IMR-90 (cell line): ENCODE measurements around the gene TBC1D30. TPM values are rescaled to one million over a fixed set of nuclear protein-coding genes. Genes with fewer than 3 reads are reported as not detected.

Experiments
- ATAC-seq: fragments of 200-7000 bp; cut with Tn5 transposase; 2 replicates; pipeline ENCODE4 v1.9.1; 2020; ENCODE audit warnings: low read depth, mild to moderate bottlenecking, moderate library complexity
- BruUV-seq: library from RNA; stranded (reverse); fragments of 400-500 nt; replicated peaks from 2 replicates; lab custom pipeline; 2021; lab: Mats Ljungman, UMichigan
- CTCF ChIA-PET: fragments of 300-600 bp; formaldehyde crosslinking; extraction: SDS; loops from one replicate; lab custom pipeline; 2021; ENCODE audit warnings: antibody characterized with exemption; lab: Yijun Ruan, JAX
- POLR2A ChIA-PET: fragments of 300-600 bp; sonication (Branson Sonifier 250); formaldehyde crosslinking; loops from one replicate; lab custom pipeline; 2022; ENCODE audit warnings: antibody characterized with exemption; ENCODE audit not compliant: unreplicated experiment; lab: Charles Lee
- DNase-seq: peaks from one replicate; pipeline ENCODE4 v3.0.0; 2013
- H2AFZ ChIP-seq: replicated peaks from 2 replicates; pipeline ENCODE3; 2013; ENCODE audit warnings: low read length, mild to moderate bottlenecking; ENCODE audit not compliant: poor library complexity
- H2AK5ac ChIP-seq: 2 replicates; pipeline ENCODE4 v1.6.1; 2013; ENCODE audit warnings: low read depth, low read length, inconsistent platforms
- H2AK9ac ChIP-seq: replicated peaks from 2 replicates; pipeline ENCODE3; 2013; ENCODE audit warnings: mild to moderate bottlenecking, low read depth, low read length, moderate library complexity; ENCODE audit not compliant: poor library complexity
- H2BK120ac ChIP-seq: 2 replicates; pipeline ENCODE4 v1.6.1; 2013; ENCODE audit warnings: low read depth, low read length, inconsistent platforms
- H2BK15ac ChIP-seq: 3 replicates; pipeline ENCODE4 v1.6.1; 2013; ENCODE audit warnings: low read depth, low read length, inconsistent platforms
- H2BK20ac ChIP-seq: 2 replicates; pipeline ENCODE4 v1.6.1; 2013; ENCODE audit warnings: low read depth, mild to moderate bottlenecking, inconsistent platforms, low read length, moderate library complexity
- H2BK5ac ChIP-seq: 2 replicates; pipeline ENCODE4 v1.6.1; 2013; ENCODE audit warnings: mild to moderate bottlenecking, low read depth, low read length, inconsistent platforms; ENCODE audit not compliant: poor library complexity, severe bottlenecking
- H3K14ac ChIP-seq: replicated peaks from 2 replicates; pipeline ENCODE4 v1.6.1; 2013; ENCODE audit warnings: low read depth, low read length, inconsistent platforms
- H3K18ac ChIP-seq: 2 replicates; pipeline ENCODE4 v1.6.1; 2013; ENCODE audit warnings: low read depth, low read length, control low read depth
- H3K23ac ChIP-seq: 2 replicates; pipeline ENCODE4 v1.6.1; 2013; ENCODE audit warnings: low read depth, low read length, inconsistent platforms
- H3K27ac ChIP-seq: 2 replicates; pipeline ENCODE4 v1.5.1; 2013; ENCODE audit warnings: mild to moderate bottlenecking, control low read depth, low read length; ENCODE audit not compliant: insufficient read depth
- H3K27me3 ChIP-seq: 2 replicates; pipeline ENCODE4 v1.6.1; 2013; ENCODE audit warnings: low read length; ENCODE audit not compliant: control insufficient read depth, insufficient read depth
- H3K36me3 ChIP-seq: 2 replicates; pipeline ENCODE4 v1.6.1; 2013; ENCODE audit warnings: low read length, mixed read lengths; ENCODE audit not compliant: control insufficient read depth, insufficient read depth
- H3K4ac ChIP-seq: 2 replicates; pipeline ENCODE4 v1.6.1; 2013; ENCODE audit warnings: low read depth, low read length, inconsistent platforms
- H3K4me1 ChIP-seq: 2 replicates; pipeline ENCODE4 v1.6.1; 2013; ENCODE audit warnings: low read length, mixed read lengths; ENCODE audit not compliant: control insufficient read depth, insufficient read depth
- H3K4me2 ChIP-seq: 2 replicates; pipeline ENCODE4 v1.6.1; 2013; ENCODE audit warnings: low read depth, mild to moderate bottlenecking, control low read depth, low read length, moderate library complexity
- H3K4me3 ChIP-seq: 2 replicates; pipeline ENCODE4 v1.5.1; 2013; ENCODE audit warnings: low read depth, mild to moderate bottlenecking, control low read depth, low read length, moderate library complexity; ENCODE audit not compliant: insufficient read depth
- H3K56ac ChIP-seq: 2 replicates; pipeline ENCODE4 v1.6.1; 2013; ENCODE audit warnings: low read length, inconsistent platforms; ENCODE audit not compliant: insufficient read depth; ENCODE audit errors: extremely low read depth
- H3K79me1 ChIP-seq, 2 experiments: 2 replicates each; pipeline ENCODE4 v1.6.1; 2013; ENCODE audit warnings: low read length in 2 of 2, inconsistent platforms in 1 of 2, low read depth in 1 of 2
- H3K9ac ChIP-seq: 2 replicates; pipeline ENCODE4 v1.6.1; 2013; ENCODE audit warnings: low read depth, low read length, control low read depth
- H3K9me1 ChIP-seq: 2 replicates; pipeline ENCODE4 v1.6.1; 2013; ENCODE audit warnings: low read length, inconsistent platforms; ENCODE audit not compliant: insufficient read depth
- H3K9me3 ChIP-seq: 2 replicates; pipeline ENCODE4 v1.6.1; 2013; ENCODE audit warnings: low read length; ENCODE audit not compliant: control insufficient read depth, insufficient read depth
- H4K20me1 ChIP-seq: 2 replicates; pipeline ENCODE4 v1.6.1; 2013; ENCODE audit warnings: low read length, inconsistent platforms; ENCODE audit not compliant: insufficient read depth
- H4K5ac ChIP-seq: 2 replicates; pipeline ENCODE4 v1.6.1; 2013; ENCODE audit warnings: mild to moderate bottlenecking, low read depth, low read length, control low read depth
- H4K8ac ChIP-seq, 2 experiments: 2 replicates each; pipeline ENCODE4 v1.6.1; 2013; ENCODE audit warnings: low read depth in 2 of 2, low read length in 2 of 2, control low read depth in 1 of 2, inconsistent platforms in 1 of 2
- H4K91ac ChIP-seq: 2 replicates; pipeline ENCODE4 v1.6.1; 2013; ENCODE audit warnings: low read depth, low read length, inconsistent platforms; ENCODE audit not compliant: insufficient read depth
- BHLHE40 ChIP-seq: fragments of 150-350 bp; IDR thresholded peaks from 2 replicates; pipeline ENCODE4 v1.6.1; 2016; ENCODE audit warnings: mild to moderate bottlenecking, low read depth, low read length
- CEBPB ChIP-seq: IDR thresholded peaks from 2 replicates; pipeline ENCODE4 v1.6.1; 2012; ENCODE audit warnings: low read depth, low read length, improper control_type of control experiment
- CHD1 ChIP-seq: IDR thresholded peaks from 2 replicates; pipeline ENCODE4 v1.6.1; 2012; ENCODE audit warnings: low read depth, low read length, improper control_type of control experiment
- CTCF ChIP-seq: conservative IDR thresholded peaks from 2 replicates; pipeline ENCODE4 v1.5.1; 2012; ENCODE audit warnings: mild to moderate bottlenecking, low read depth, low read length, improper control_type of control experiment
- FOS ChIP-seq: fragments of 150-350 bp; IDR thresholded peaks from 2 replicates; pipeline ENCODE4 v1.6.1; 2016; ENCODE audit warnings: low read depth, low read length
- MAFK ChIP-seq: IDR thresholded peaks from 2 replicates; pipeline ENCODE4 v1.6.1; 2012; ENCODE audit warnings: low read depth, low read length, improper control_type of control experiment
- MAZ ChIP-seq: IDR thresholded peaks from 2 replicates; pipeline ENCODE4 v1.6.1; 2012; ENCODE audit warnings: low read depth, mild to moderate bottlenecking, low read length, improper control_type of control experiment, moderate library complexity, borderline replicate concordance
- MXI1 ChIP-seq: IDR thresholded peaks from 2 replicates; pipeline ENCODE4 v1.6.1; 2012; ENCODE audit warnings: low read depth, mild to moderate bottlenecking, low read length, moderate library complexity, borderline replicate concordance
- POLR2A ChIP-seq: IDR thresholded peaks from 2 replicates; pipeline ENCODE4 v1.6.1; 2012; ENCODE audit warnings: mild to moderate bottlenecking, low read depth, low read length
- RAD21 ChIP-seq: IDR thresholded peaks from 2 replicates; pipeline ENCODE4 v1.6.1; 2012; ENCODE audit warnings: low read length, improper control_type of control experiment
- RCOR1 ChIP-seq: IDR thresholded peaks from 2 replicates; pipeline ENCODE4 v1.6.1; 2012; ENCODE audit warnings: mild to moderate bottlenecking, low read length, improper control_type of control experiment; ENCODE audit not compliant: insufficient replicate concordance
- RFX5 ChIP-seq: IDR thresholded peaks from 2 replicates; pipeline ENCODE4 v1.8.0; 2012; ENCODE audit warnings: low read depth, mild to moderate bottlenecking, low read length, moderate library complexity
- SMC3 ChIP-seq: fragments of 150-350 bp; IDR thresholded peaks from 2 replicates; pipeline ENCODE4 v1.6.1; 2016; ENCODE audit warnings: low read depth, mild to moderate bottlenecking, antibody characterized with exemption, low read length, moderate library complexity
- USF2 ChIP-seq: fragments of 150-350 bp; IDR thresholded peaks from 2 replicates; pipeline ENCODE4 v1.6.1; 2017; ENCODE audit warnings: mild to moderate bottlenecking, antibody characterized with exemption, low read length, low read depth
- WGBS, 2 experiments: methylation state at CpG; one replicate each; pipeline versions ENCODE4 v1.1.5 to v1.1.7; 2013; ENCODE audit warnings: missing lambda C conversion rate in 2 of 2; ENCODE audit not compliant: insufficient read length in 1 of 2; ENCODE audit errors: extremely low coverage in 2 of 2; 5-methylcytosine and 5-hydroxymethylcytosine counted together
- dilution Hi-C: fragments of 300-500 bp; cut with HindIII; formaldehyde crosslinking; loops from one replicate; pipeline ENCODE4 v1.14.3; 2018; ENCODE audit warnings: low sequenced_read_pairs; ENCODE audit not compliant: unreplicated experiment
- in situ Hi-C: fragments of 300-500 bp; cut with MboI; formaldehyde crosslinking; loops from 3 replicates; pipeline ENCODE4 v1.14.3; 2019; ENCODE audit warnings: low sequenced_read_pairs, inconsistent platforms, mixed read lengths
- intact Hi-C: fragments of 100-400 bp; cut with micrococcal nuclease; formaldehyde crosslinking; loops from 2 replicates; pipeline ENCODE4 v1.10.0; 2022
- polyA plus RNA-seq, 3 experiments: library from polyadenylated mRNA; depleted of rRNA; stranded (reverse); fragments of >200 nt; gene quantifications; 2 replicates each; pipeline ENCODE4 v1.2.3, GENCODE V29; 2012; ENCODE audit warnings: low replicate concordance in 1 of 3
- total RNA-seq: library from RNA; depleted of rRNA; stranded (reverse); fragments of >200 nt; gene quantifications from 2 replicates; pipeline ENCODE4 v1.2.3, GENCODE V29; 2012
- TF ChIP-seq, protein P1 (sequence below): fragments of 150-350 bp; IDR thresholded peaks from 2 replicates; pipeline ENCODE4 v1.6.1; 2016; ENCODE audit warnings: low read depth, mild to moderate bottlenecking, low read length, moderate library complexity, borderline replicate concordance

TBC1D30 gene
- total and polyA plus RNA-seq, 2 of the 4 experiments (the other 2 are of a cell fraction), result 0.18 to 0.24 TPM

GRCh38 chr12:64813723-64814122 lies 10.7 kb upstream of the TBC1D30 start:
- Histone ChIP-seq H4K8ac (no peak overlapping the region), H2AK5ac (no peak overlapping the region), H3K9me3 (no peaks in the 10 kb centered on the region), H3K4me1 (no peaks in the 10 kb centered on the region), H3K27ac (no peak overlapping the region), H3K23ac (no peak overlapping the region), H2AFZ (no peak overlapping the region), H3K36me3 (no peaks in the 10 kb centered on the region), H3K4ac (no peak overlapping the region), H3K14ac (no peak overlapping the region), H2AK9ac (no peak overlapping the region), H3K18ac (no peak overlapping the region), H3K9ac (no peak overlapping the region), H3K4me3 (no peak overlapping the region), H3K9me1 (no peaks in the 10 kb centered on the region), H2BK15ac (no peak overlapping the region), H3K27me3 (peaks cover 12% of the 10 kb centered on the region), H4K5ac (no peak overlapping the region), H2BK120ac (no peak overlapping the region), H3K79me1 (no peaks in the 10 kb centered on the region), H4K20me1 (no peaks in the 10 kb centered on the region), H3K56ac (no peak overlapping the region), H3K4me2 (no peak overlapping the region), H2BK5ac (no peak overlapping the region), H4K91ac (no peak overlapping the region), H2BK20ac (no peak overlapping the region)
- WGBS, 2 experiments, result 42% methylated on average over 2 of the region's 3 CpGs; no CpG with 5 or more reads in 1 of the 2 experiments
- CTCF ChIA-PET, result interaction anchor here (1.0 to 1.3 kb wide), 2 partner anchors 12 to 17 kb away, joined by 3 read pairs; no protein-coding TSS in a partner anchor
- DNase-seq (no peak), ATAC-seq (no peak)
- dilution Hi-C loops (no loop called here), in situ Hi-C loops (no loop called here), intact Hi-C loops (no loop called here)
- no TSS peak for BruUV-seq
- TF ChIP-seq, protein P1, sequence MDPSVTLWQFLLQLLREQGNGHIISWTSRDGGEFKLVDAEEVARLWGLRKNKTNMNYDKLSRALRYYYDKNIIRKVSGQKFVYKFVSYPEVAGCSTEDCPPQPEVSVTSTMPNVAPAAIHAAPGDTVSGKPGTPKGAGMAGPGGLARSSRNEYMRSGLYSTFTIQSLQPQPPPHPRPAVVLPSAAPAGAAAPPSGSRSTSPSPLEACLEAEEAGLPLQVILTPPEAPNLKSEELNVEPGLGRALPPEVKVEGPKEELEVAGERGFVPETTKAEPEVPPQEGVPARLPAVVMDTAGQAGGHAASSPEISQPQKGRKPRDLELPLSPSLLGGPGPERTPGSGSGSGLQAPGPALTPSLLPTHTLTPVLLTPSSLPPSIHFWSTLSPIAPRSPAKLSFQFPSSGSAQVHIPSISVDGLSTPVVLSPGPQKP, result no peak
- TF ChIP-seq CHD1, result no peak
- TF ChIP-seq MAZ, result no peak
- TF ChIP-seq RCOR1, result no peak
- TF ChIP-seq POLR2A, result no peak
- TF ChIP-seq MAFK, result no peak
- TF ChIP-seq CTCF, result no peak
- no peak for TF ChIP-seq SMC3
- no peak for TF ChIP-seq MXI1
- no peak for TF ChIP-seq USF2
- TF ChIP-seq FOS, result no peak
- no peak for TF ChIP-seq RFX5
- TF ChIP-seq CEBPB, result no peak
- no peak for TF ChIP-seq RAD21
- TF ChIP-seq BHLHE40, result no peak
- POLR2A ChIA-PET, result no interaction called here
